Caco-2 (cell line): Measurements from ENCODE around the gene LRMDA. TPM values are rescaled to one million over a fixed set of nuclear protein-coding genes. Genes with fewer than 3 reads are reported as not detected.

Source experiments
- BruUV-seq: library from RNA; stranded (reverse); fragments of 400-500 nt; replicated peaks from 2 replicates; lab custom pipeline; 2021; lab: Mats Ljungman, UMichigan
- CTCF ChIA-PET: fragments of 300-600 bp; sonication (Branson Sonifier 250); formaldehyde crosslinking; loops from one replicate; lab custom pipeline; 2022; ENCODE audit warnings: antibody characterized with exemption; lab: Charles Lee
- POLR2A ChIA-PET: fragments of 300-600 bp; sonication (Branson Sonifier 250); formaldehyde crosslinking; loops from one replicate; lab custom pipeline; 2022; ENCODE audit warnings: antibody characterized with exemption; lab: Charles Lee
- DNase-seq, 2 experiments: peaks; one replicate each; pipeline versions ENCODE4 v3.0.0 to v3.0.0-alpha.2; 2020 to 2022
- H3K27me3 ChIP-seq: replicated peaks from 2 replicates; pipeline ENCODE4 v1.6.0; 2011; ENCODE audit warnings: low read length; ENCODE audit not compliant: control insufficient read depth, insufficient read depth
- H3K36me3 ChIP-seq: 2 replicates; pipeline ENCODE4 v1.5.1; 2011; ENCODE audit warnings: low read length; ENCODE audit not compliant: control insufficient read depth, insufficient read depth
- H3K4me1 ChIP-seq: fragments of 250-450 bp; sonication (Bioruptor Pico); 2 replicates; pipeline ENCODE4 v1.5.1; 2020; ENCODE audit warnings: mild to moderate bottlenecking
- H3K4me3 ChIP-seq: 2 replicates; pipeline ENCODE4 v1.5.1; 2011; ENCODE audit warnings: low read depth, mild to moderate bottlenecking, control low read depth, low read length
- H3K9me3 ChIP-seq: fragments of 250-450 bp; sonication (Bioruptor Pico); 2 replicates; pipeline ENCODE4 v1.5.1; 2020; ENCODE audit warnings: mild to moderate bottlenecking, moderate library complexity
- H3K27ac Mint-ChIP-seq: one replicate; pipeline ENCODE4 v1.8.0; 2022; ENCODE audit warnings: mixed read lengths; ENCODE audit not compliant: unreplicated experiment
- H3K27me3 Mint-ChIP-seq: one replicate; pipeline ENCODE4 v1.8.0; 2022; ENCODE audit warnings: mixed read lengths; ENCODE audit not compliant: insufficient read depth, unreplicated experiment
- H3K36me3 Mint-ChIP-seq: one replicate; pipeline ENCODE4 v1.8.0; 2022; ENCODE audit warnings: mild to moderate bottlenecking, mixed read lengths; ENCODE audit not compliant: insufficient read depth, unreplicated experiment
- H3K4me1 Mint-ChIP-seq: one replicate; pipeline ENCODE4 v1.8.0; 2022; ENCODE audit warnings: low read depth, mixed read lengths; ENCODE audit not compliant: unreplicated experiment
- H3K4me3 Mint-ChIP-seq: one replicate; pipeline ENCODE4 v1.8.0; 2022; ENCODE audit warnings: mild to moderate bottlenecking, moderate library complexity, mixed read lengths; ENCODE audit not compliant: unreplicated experiment
- H3K9me3 Mint-ChIP-seq: one replicate; pipeline ENCODE4 v1.8.0; 2022; ENCODE audit warnings: mixed read lengths; ENCODE audit not compliant: unreplicated experiment
- CTCF ChIP-seq, 2 experiments: fragments of 200-600 bp in 1 of 2; IDR thresholded peaks; 1 replicate in 1 of 2; 2 replicates in 1 of 2; pipeline versions ENCODE4 v1.5.1 to v1.8.0; 2011 to 2022; ENCODE audit warnings: antibody characterized with exemption in 1 of 2, control low read depth in 1 of 2, inconsistent platforms in 1 of 2, low read depth in 1 of 2, low read length in 1 of 2, mild to moderate bottlenecking in 1 of 2, moderate library complexity in 1 of 2; ENCODE audit not compliant: insufficient read depth in 1 of 2, severe bottlenecking in 1 of 2, unreplicated experiment in 1 of 2
- intact Hi-C: fragments of 100-400 bp; cut with micrococcal nuclease; formaldehyde crosslinking; loops from one replicate; pipeline ENCODE4 v1.10.0; 2022; ENCODE audit not compliant: unreplicated experiment
- total RNA-seq: library from RNA; stranded (reverse); gene quantifications from 2 replicates; pipeline ENCODE4 v1.2.3, GENCODE V29; 2022

Gene LRMDA
- total RNA-seq, 1 experiment from 2014 or later: 18.5 TPM

DNA sequence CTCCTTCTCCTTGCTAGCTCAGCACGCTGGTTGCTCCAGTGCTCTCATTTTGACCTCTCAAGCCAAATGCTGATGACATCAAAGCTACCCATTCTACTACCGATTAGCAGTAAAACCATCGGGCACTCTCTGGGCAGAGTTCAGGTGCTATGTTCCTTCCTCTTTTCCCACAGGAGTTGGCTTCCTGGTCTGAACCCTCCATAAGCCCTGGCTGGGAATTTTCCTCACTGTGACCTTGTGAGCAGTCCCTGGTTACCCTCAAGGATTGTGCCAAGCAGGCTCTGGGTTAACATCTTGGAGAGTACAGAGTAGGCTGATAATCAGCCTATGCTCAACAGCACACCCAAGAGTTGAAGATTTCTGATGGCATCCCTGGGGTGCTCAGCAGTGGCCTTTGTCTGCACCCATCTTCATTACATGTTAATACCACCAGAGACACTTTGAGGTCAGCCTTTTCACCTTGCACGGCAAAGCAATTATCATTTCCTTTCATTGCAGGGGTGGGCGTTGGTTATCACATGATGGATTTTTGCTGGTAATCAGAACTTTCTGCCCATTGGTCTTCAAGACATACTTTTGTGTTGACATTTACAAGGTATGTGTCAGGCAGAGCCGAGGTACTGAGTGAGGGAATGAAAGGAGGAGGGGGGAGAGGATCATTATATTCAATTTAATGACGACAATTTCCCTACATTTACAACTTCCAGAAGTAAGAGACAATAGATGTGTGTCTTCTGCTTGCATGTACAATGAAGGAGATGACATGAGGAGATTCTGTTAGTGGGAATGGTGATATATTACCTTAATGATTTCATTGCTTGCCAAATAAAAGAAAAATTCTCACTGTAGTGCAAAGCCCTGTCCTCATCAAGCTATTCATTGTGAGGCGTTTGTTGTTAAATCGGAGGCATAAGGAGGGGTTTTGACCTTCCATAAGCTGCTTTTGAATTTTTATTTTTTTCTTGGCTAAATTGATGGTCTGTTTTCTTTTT, 452.0 kb downstream of the LRMDA start:
- intact Hi-C loops: no loop called here
- Mint-ChIP-seq H3K4me1 (no peaks in the 10 kb centered on the region), H3K27ac (no peak overlapping the region), H3K27me3 (no peaks in the 10 kb centered on the region), H3K36me3 (peaks cover 5% of the 10 kb centered on the region), H3K4me3 (no peak overlapping the region), H3K9me3 (no peaks in the 10 kb centered on the region)
- H3K4me1 ChIP-seq: 0 out of 2 replicates have a peak, but pooled peaks cover 1% of the 10 kb centered on the region
- H3K27me3 ChIP-seq: no peaks in the 10 kb centered on the region
- CTCF ChIA-PET: no interaction called here
- no peak for TF ChIP-seq CTCF (IDR thresholded peaks at IDR 0.05; ENCODE audit: insufficient read depth in 1 of 2, low read depth in 1 of 2, low read length in 1 of 2, severe bottlenecking in 1 of 2, unreplicated experiment in 1 of 2)
- H3K36me3 ChIP-seq: no peaks in the 10 kb centered on the region
- no TSS peak for BruUV-seq
- DNase-seq: no peak
- no peaks in the 10 kb centered on the region for H3K9me3 ChIP-seq
- POLR2A ChIA-PET: interaction anchor here (0.6 kb wide), 1 partner anchor 450 kb away, joined by 3 read pairs; no protein-coding TSS in a partner anchor
- no peak overlapping the region for H3K4me3 ChIP-seq

DNA sequence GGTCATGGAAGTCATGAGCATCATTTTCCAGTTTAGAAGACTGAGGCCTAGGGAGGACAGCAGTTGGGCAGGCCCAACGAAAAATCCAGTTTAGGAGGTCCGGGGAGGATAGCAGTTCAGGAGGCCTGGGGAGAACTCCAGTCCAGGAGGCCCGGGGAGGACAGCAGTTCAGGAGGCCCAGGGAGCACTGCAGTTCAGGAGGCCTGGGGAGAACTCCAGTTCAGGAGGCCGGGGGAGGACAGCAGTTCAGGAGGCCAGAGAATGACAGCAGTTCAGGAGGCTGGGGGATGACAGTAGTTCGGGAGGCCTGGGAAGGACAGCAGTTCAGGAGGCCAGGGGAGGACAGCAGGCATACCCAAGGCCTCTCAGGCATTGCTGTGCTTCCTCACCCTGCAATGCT, 453.4 kb downstream of the LRMDA start:
- Mint-ChIP-seq H3K27me3 (no peaks in the 10 kb centered on the region), H3K36me3 (peaks cover 4% of the 10 kb centered on the region), H3K27ac (no peak overlapping the region), H3K4me1 (no peaks in the 10 kb centered on the region), H3K4me3 (no peak overlapping the region), H3K9me3 (no peaks in the 10 kb centered on the region)
- H3K9me3 ChIP-seq: no peaks in the 10 kb centered on the region
- POLR2A ChIA-PET: no interaction called here
- H3K27me3 ChIP-seq: no peaks in the 10 kb centered on the region
- intact Hi-C loops: no loop called here
- 0 out of 2 replicates have a peak, but pooled peaks cover 9% of the 10 kb centered on the region for H3K4me1 ChIP-seq
- BruUV-seq: no TSS peak
- no peak overlapping the region for H3K4me3 ChIP-seq
- no peaks in the 10 kb centered on the region for H3K36me3 ChIP-seq
- DNase-seq: no peak
- CTCF ChIA-PET: no interaction called here
- TF ChIP-seq CTCF (IDR thresholded peaks at IDR 0.05; ENCODE audit: insufficient read depth in 1 of 2, low read depth in 1 of 2, low read length in 1 of 2, severe bottlenecking in 1 of 2, unreplicated experiment in 1 of 2): no peak

GRCh38 chr10:75887369-75887768, 455.9 kb downstream of the LRMDA start:
- H3K4me3 ChIP-seq: no peak overlapping the region
- CTCF ChIA-PET: no interaction called here
- no peak for TF ChIP-seq CTCF (IDR thresholded peaks at IDR 0.05; ENCODE audit: insufficient read depth in 1 of 2, low read depth in 1 of 2, low read length in 1 of 2, severe bottlenecking in 1 of 2, unreplicated experiment in 1 of 2)

More at GRCh38 chr10:75887369-75887768, 455.9 kb downstream of the LRMDA start:
- Mint-ChIP-seq H3K27ac (no peak overlapping the region), H3K4me3 (no peak overlapping the region), H3K9me3 (no peaks in the 10 kb centered on the region), H3K36me3 (no peaks in the 10 kb centered on the region), H3K27me3 (no peaks in the 10 kb centered on the region), H3K4me1 (no peaks in the 10 kb centered on the region)
- Histone ChIP-seq H3K27me3 (no peaks in the 10 kb centered on the region), H3K9me3 (no peaks in the 10 kb centered on the region), H3K4me1 (0 out of 2 replicates have a peak, but pooled peaks cover 9% of the 10 kb centered on the region), H3K36me3 (no peaks in the 10 kb centered on the region; the same call in 1 of the 2 replicates)
- no TSS peak for BruUV-seq
- POLR2A ChIA-PET: no interaction called here
- DNase-seq: no peak
- intact Hi-C loops: no loop called here
